Measurements from ENCODE around the gene ARMC2.

- TF ChIP-seq BHLHE40 (IDR thresholded peaks at IDR 0.05; ENCODE audit: low read depth, low read length) (no peak), MAFK (IDR thresholded peaks at IDR 0.05; ENCODE audit: low read depth, low read length) (no peak), RFX5 (IDR thresholded peaks at IDR 0.05; ENCODE audit: low read depth, low read length) (no peak), SMC3 (IDR thresholded peaks at IDR 0.05; ENCODE audit: low read depth, low read length) (no peak), POLR2A (IDR thresholded peaks at IDR 0.05; ENCODE audit: low read depth, low read length) (no peak), RAD21 (IDR thresholded peaks at IDR 0.05; ENCODE audit: low read length) (no peak), MXI1 (IDR thresholded peaks at IDR 0.05; ENCODE audit: borderline replicate concordance, low read depth, low read length) (no peak), CEBPB (IDR thresholded peaks at IDR 0.05; ENCODE audit: low read depth, low read length) (no peak), NFE2L2 (IDR thresholded peaks at IDR 0.05; ENCODE audit: low read depth, low read length) (no peak)
- TF ChIP-seq, protein P1, sequence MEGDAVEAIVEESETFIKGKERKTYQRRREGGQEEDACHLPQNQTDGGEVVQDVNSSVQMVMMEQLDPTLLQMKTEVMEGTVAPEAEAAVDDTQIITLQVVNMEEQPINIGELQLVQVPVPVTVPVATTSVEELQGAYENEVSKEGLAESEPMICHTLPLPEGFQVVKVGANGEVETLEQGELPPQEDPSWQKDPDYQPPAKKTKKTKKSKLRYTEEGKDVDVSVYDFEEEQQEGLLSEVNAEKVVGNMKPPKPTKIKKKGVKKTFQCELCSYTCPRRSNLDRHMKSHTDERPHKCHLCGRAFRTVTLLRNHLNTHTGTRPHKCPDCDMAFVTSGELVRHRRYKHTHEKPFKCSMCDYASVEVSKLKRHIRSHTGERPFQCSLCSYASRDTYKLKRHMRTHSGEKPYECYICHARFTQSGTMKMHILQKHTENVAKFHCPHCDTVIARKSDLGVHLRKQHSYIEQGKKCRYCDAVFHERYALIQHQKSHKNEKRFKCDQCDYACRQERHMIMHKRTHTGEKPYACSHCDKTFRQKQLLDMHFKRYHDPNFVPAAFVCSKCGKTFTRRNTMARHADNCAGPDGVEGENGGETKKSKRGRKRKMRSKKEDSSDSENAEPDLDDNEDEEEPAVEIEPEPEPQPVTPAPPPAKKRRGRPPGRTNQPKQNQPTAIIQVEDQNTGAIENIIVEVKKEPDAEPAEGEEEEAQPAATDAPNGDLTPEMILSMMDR (conservative IDR thresholded peaks at IDR 0.05; ENCODE audit: low read depth, low read length), result no peak
- TF ChIP-seq, protein P2, sequence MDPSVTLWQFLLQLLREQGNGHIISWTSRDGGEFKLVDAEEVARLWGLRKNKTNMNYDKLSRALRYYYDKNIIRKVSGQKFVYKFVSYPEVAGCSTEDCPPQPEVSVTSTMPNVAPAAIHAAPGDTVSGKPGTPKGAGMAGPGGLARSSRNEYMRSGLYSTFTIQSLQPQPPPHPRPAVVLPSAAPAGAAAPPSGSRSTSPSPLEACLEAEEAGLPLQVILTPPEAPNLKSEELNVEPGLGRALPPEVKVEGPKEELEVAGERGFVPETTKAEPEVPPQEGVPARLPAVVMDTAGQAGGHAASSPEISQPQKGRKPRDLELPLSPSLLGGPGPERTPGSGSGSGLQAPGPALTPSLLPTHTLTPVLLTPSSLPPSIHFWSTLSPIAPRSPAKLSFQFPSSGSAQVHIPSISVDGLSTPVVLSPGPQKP (IDR thresholded peaks at IDR 0.05; ENCODE audit: borderline replicate concordance, low read depth, low read length), result no peak
- TF ChIP-seq, protein P3, sequence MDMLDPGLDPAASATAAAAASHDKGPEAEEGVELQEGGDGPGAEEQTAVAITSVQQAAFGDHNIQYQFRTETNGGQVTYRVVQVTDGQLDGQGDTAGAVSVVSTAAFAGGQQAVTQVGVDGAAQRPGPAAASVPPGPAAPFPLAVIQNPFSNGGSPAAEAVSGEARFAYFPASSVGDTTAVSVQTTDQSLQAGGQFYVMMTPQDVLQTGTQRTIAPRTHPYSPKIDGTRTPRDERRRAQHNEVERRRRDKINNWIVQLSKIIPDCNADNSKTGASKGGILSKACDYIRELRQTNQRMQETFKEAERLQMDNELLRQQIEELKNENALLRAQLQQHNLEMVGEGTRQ (IDR thresholded peaks at IDR 0.05; ENCODE audit: low read depth, low read length), result no peak
These were observed 40.5 kb downstream of the ARMC2 start for GRCh38 chr6:108888745-108889144.
